HG02759 (cell line): ENCODE results near the gene PRG3.

ENCODE experiments used
- ATAC-seq: cut with Tn5 transposase; IDR thresholded peaks from one replicate; pipeline ENCODE4 v1.9.1; 2021; ENCODE audit warnings: mild to moderate bottlenecking, moderate library complexity; ENCODE audit not compliant: unreplicated experiment

Gene PRG3, protein sequence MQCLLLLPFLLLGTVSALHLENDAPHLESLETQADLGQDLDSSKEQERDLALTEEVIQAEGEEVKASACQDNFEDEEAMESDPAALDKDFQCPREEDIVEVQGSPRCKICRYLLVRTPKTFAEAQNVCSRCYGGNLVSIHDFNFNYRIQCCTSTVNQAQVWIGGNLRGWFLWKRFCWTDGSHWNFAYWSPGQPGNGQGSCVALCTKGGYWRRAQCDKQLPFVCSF

GRCh38 chr11:57380975-57381374 lies at the start of gene PRG3:
Gene PRG3 (minus strand): TSS chr11:57381150. CDS start chr11:57380708, 442 bp downstream.
- ATAC-seq, result no peak

DNA sequence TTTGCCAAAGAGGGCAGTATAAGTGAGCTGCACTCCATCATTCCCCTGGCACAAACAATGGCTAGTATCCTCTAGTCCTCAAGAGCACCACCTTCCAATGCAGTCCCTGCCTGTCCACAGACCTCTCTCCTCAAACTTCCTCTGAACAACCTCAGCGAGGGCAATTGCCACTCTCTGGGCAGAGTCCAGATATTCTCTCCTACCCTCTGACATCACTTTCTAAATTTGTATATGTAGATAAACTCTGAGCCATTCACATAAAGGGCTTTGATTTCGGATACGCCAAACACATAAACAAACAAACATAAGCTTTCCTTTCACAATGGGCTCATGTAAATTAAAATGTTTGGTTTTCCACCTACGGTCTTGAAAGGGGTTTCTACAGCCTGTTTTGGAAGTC lies 49.0 kb upstream of the PRG3 start:
- no peak for ATAC-seq

- no peak for ATAC-seq
Measured at GRCh38 chr11:57428643-57429042, 47.7 kb upstream of the PRG3 start.

GRCh38 chr11:57427727-57428082 lies 46.8 kb upstream of the PRG3 start:
- ATAC-seq, result no peak

DNA sequence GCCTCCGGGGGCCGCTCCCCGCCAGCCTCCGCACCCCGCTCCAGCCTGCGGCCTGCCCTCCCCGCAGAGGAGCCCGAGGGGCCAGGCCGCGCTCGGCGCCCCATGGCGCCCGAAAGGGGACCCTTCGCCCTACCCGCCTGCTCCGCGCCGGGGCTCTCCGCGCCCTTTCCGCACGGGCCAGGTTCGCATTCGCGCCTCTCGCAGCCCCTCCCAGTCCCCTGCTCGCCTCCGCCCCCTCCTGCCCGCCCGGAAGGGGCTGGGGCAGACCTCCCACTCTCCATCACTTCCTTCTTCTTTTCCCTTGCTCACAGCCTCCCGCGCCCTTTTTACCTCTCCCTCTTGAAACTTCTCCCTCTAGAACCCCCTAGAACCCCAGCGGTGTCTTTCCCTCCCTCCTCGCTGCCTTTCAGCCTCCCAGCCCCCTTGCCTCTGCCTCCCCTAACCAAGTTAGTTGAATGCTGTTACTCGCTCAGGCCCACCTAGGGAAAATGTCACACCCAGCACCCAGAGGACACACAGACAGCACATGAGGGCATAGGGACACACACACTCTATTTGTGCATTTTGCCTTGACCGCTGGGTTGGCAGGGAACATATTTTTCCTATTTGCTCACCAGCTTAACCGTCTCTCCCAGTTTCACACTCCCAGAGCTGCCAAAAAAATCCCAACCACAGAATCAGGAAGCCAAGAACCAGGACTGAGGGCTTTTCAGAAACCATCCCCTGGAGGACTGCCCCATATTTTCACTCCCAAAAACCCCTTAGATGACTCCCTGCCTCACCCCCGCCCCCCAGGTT lies 46.2 kb upstream of the PRG3 start, which contains the start of gene SLC43A3:
Gene SLC43A3, minus strand, starts transcription at position 193 of the 798 bp plus-strand sequence. CDS start 949 bp downstream, outside the sequence.
- ATAC-seq, result peak; percentile 68

DNA sequence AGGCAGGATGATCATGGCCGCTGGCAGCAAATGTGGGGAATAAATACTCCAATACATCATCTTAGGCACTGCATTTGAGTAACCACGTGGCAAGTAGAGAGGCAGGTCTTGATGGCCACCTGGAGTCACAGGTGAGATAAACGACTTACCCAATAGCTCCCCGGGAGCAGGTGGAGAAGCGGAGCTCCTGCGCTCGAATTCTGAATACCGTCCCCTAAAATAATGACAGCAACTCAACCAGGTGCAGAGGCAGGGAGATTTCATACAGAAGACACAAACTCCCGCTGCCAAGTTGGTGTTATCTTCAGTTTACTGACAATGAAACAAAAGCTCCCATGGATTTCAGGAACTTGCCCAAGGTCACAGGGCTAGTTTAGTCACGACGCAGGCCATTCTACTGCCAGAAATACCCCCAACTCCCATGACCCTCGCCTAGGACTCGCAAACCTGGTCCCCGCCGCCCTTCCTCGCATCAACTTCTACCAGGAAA lies 45.5 kb upstream of the PRG3 start:
- ATAC-seq, result no peak

GRCh38 chr11:57425565-57426438 lies 44.9 kb upstream of the PRG3 start:
- no peak for ATAC-seq

DNA sequence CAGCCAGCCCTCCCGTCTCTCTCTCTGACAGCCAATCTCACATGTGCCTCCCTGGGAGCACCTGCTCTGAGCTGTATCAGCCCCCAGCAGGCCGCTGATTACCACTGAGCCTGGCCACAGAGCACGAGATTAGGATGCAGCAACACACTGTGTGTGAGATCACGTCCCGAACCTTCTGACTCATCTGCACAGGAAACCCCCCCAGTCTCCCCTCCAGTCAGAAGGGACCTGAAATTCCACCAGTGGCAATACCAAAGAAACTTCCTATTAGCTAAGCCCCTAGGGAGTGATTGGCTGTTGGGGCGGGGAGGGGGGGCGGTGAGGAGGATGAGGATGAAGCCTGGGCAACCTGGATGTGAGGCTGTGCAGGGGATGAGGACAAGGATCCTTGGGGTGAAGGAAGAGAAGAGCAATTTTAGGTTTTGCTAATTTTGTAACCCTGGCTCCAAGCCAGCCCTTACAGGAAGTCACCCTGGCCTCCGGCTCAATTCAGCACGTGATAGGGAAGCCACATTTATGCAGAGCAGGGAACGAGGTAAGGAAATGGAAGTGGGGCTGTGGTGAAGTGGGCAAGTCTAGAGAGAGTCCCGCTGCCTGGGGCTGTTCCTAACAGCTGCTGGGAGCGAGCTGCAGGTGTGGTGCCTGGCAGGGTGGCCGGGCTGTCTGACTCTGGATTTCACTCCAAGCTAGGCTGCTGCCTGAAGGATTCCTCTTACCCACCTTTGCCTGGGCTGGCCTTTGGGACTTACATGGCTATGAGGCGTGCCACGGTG lies 44.0 kb upstream of the PRG3 start:
- ATAC-seq, result peak; percentile 90

GRCh38 chr11:57424137-57424791 lies 43.3 kb upstream of the PRG3 start:
- no peak for ATAC-seq

- ATAC-seq, result no peak
Measured at GRCh38 chr11:57422669-57423068, 41.7 kb upstream of the PRG3 start.

GRCh38 chr11:57421805-57422204 lies 40.9 kb upstream of the PRG3 start:
- no peak for ATAC-seq

DNA sequence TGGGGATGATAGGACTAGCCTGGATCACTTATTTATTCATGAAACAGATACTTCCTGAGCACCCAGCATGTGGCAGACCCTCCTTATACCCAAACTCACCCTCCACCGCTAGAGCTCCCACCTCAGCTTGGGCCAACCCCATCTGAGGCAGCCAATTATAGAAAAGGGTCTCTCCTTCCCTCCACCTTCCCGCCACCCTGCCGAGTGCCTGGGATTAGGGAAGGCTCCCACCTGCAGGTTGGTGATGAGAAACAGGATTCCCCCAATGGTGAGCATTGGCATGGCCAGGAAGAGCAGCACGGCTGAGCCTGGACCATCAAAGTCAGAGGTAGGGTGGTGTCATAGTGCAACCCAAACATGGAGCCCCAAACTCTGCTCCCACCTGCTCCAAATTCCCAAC lies 40.1 kb upstream of the PRG3 start:
- no peak for ATAC-seq

GRCh38 chr11:57419146-57419545 lies 38.2 kb upstream of the PRG3 start:
- no peak for ATAC-seq

GRCh38 chr11:57418131-57418530 lies 37.2 kb upstream of the PRG3 start:
- ATAC-seq, result no peak

GRCh38 chr11:57417056-57417455 lies 36.1 kb upstream of the PRG3 start:
- ATAC-seq, result no peak

DNA sequence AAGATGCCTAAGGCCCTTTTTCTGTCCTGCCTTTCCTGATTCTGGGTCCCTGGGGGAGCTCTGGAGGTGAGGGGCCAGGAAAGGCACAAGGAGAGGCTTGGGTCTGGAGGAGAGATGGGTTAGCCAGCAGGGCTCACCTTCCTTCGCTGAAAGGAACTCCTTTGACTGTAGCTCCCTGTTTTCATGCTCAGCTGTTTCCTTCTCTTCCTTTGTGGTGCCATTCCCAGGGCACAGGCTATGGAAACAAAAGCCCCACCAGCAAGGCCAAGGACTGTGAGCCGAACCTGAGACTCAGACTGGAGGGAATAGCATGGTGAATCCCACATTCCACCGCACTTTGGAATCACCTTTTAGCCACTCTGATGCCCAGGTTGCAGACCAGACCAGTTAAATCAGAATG lies 35.5 kb upstream of the PRG3 start:
- no peak for ATAC-seq

- ATAC-seq, result no peak
Measured at GRCh38 chr11:57414612-57415212, 33.8 kb upstream of the PRG3 start.

DNA sequence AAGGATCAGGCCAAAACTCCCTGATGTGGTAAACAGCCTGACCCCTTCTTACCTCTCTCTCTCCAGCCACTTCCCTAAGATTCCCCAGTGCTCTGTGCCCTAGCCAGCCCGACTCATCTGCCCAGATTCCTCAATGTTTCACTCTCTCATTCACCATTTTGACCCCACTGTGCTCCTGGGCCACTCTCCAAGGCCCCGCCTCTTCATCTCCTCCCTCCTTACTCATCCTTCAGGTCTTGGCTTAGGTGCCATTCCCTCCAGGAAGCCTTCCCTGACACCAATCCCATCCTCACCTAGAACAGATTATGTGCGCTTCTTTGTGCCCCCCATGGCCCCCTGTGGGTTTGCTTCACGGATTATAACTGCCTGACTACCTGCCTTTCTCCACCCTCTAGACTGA lies 32.7 kb upstream of the PRG3 start:
- ATAC-seq, result no peak

GRCh38 chr11:57410287-57410686 lies 29.3 kb upstream of the PRG3 start:
- no peak for ATAC-seq
